ENCODE results near the gene ANKRD13A. TPM values are rescaled to one million over a fixed set of nuclear protein-coding genes. Genes with fewer than 3 reads are reported as not detected.

The ANKRD13A gene
- total RNA-seq, 1 donor from 2014 or later: 35.4 TPM

GRCh38 chr12:109961201-109961600 lies 38.0 kb upstream of the ANKRD13A start:
- Mint-ChIP-seq H3K4me3 (no peak overlapping the region), H3K4me1 (no peaks in the 10 kb centered on the region), H3K36me3 (peaks cover 30% of the 10 kb centered on the region), H3K9me3 (no peaks in the 10 kb centered on the region), H3K27me3 (ENCODE audit: insufficient read depth, low read depth) (no peaks in the 10 kb centered on the region), H3K27ac (no peak overlapping the region)
- Histone ChIP-seq H3K79me2 (ENCODE audit: low read depth) (no peaks in the 10 kb centered on the region), H3K27ac (no peak overlapping the region), H3K4me1 (no peaks in the 10 kb centered on the region), H3K4me3 (no peak overlapping the region), H2AFZ (replicated peaks) (no peak overlapping the region), H4K20me1 (ENCODE audit: low read depth) (no peaks in the 10 kb centered on the region), H3K27me3 (no peaks in the 10 kb centered on the region), H3K36me3 (no peaks in the 10 kb centered on the region), H3K9me3 (ENCODE audit: low read depth) (no peaks in the 10 kb centered on the region), H3K4me2 (no peak overlapping the region), H3F3A (ENCODE audit: low read depth) (no peaks in the 10 kb centered on the region), H3K9ac (no peak overlapping the region)
- TF ChIP-seq EZH2phosphoT487 (IDR thresholded peaks at IDR 0.05) (no peak), CTCF (IDR thresholded peaks at IDR 0.05) (no peak), EZH2 (IDR thresholded peaks at IDR 0.05) (no peak)
- no peak for DNase-seq (ENCODE audit: low spot score)

DNA sequence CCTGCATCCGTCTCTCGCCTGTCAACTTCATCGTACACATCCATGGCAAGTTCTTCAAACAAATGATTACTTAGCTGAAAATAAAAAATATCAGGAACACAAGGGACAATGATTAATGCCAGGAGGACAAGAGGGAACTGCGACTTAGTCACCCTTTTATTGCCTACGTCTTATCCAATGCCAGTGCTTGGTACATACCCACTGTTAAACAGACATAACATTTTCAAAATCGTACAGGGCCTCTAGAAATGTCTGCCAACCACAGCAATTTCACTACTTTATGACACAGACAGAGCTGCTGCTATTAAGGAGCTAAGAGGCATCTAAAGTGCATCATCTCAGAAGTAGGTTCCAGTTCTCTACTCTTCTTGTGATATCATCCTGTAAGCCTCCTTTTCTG lies 37.6 kb upstream of the ANKRD13A start:
- Histone ChIP-seq H3F3A (ENCODE audit: low read depth) (no peaks in the 10 kb centered on the region), H3K9me3 (ENCODE audit: low read depth) (no peaks in the 10 kb centered on the region), H4K20me1 (ENCODE audit: low read depth) (no peaks in the 10 kb centered on the region), H3K27ac (no peak overlapping the region), H3K4me2 (no peak overlapping the region), H3K36me3 (no peaks in the 10 kb centered on the region), H3K9ac (no peak overlapping the region), H3K4me3 (no peak overlapping the region), H3K27me3 (no peaks in the 10 kb centered on the region), H2AFZ (replicated peaks) (no peak overlapping the region), H3K79me2 (ENCODE audit: low read depth) (no peaks in the 10 kb centered on the region), H3K4me1 (no peaks in the 10 kb centered on the region)
- Mint-ChIP-seq H3K4me1 (no peaks in the 10 kb centered on the region), H3K9me3 (no peaks in the 10 kb centered on the region), H3K36me3 (peaks cover 30% of the 10 kb centered on the region), H3K27ac (no peak overlapping the region), H3K4me3 (no peak overlapping the region), H3K27me3 (ENCODE audit: insufficient read depth, low read depth) (no peaks in the 10 kb centered on the region)
- DNase-seq (ENCODE audit: low spot score): no peak
- TF ChIP-seq CTCF (IDR thresholded peaks at IDR 0.05) (no peak), EZH2phosphoT487 (IDR thresholded peaks at IDR 0.05) (no peak), EZH2 (IDR thresholded peaks at IDR 0.05) (no peak)

- Histone ChIP-seq H3K9me3 (ENCODE audit: low read depth) (no peaks in the 10 kb centered on the region), H3K27ac (no peak overlapping the region), H3K4me1 (no peaks in the 10 kb centered on the region), H3F3A (ENCODE audit: low read depth) (no peaks in the 10 kb centered on the region), H3K27me3 (no peaks in the 10 kb centered on the region), H3K79me2 (ENCODE audit: low read depth) (no peaks in the 10 kb centered on the region), H3K4me2 (no peak overlapping the region), H2AFZ (replicated peaks) (no peak overlapping the region), H3K4me3 (no peak overlapping the region), H4K20me1 (ENCODE audit: low read depth) (no peaks in the 10 kb centered on the region), H3K9ac (no peak overlapping the region), H3K36me3 (no peaks in the 10 kb centered on the region)
- TF ChIP-seq EZH2 (IDR thresholded peaks at IDR 0.05) (no peak), EZH2phosphoT487 (IDR thresholded peaks at IDR 0.05) (no peak), CTCF (IDR thresholded peaks at IDR 0.05) (no peak)
- no peaks in the 10 kb centered on the region for H3K4me1 Mint-ChIP-seq
- no peak for DNase-seq (ENCODE audit: low spot score)
- no peaks in the 10 kb centered on the region for H3K9me3 Mint-ChIP-seq
- peaks cover 29% of the 10 kb centered on the region for H3K36me3 Mint-ChIP-seq
- H3K4me3 Mint-ChIP-seq: no peak overlapping the region
- H3K27ac Mint-ChIP-seq: no peak overlapping the region
- H3K27me3 Mint-ChIP-seq (ENCODE audit: insufficient read depth, low read depth): no peaks in the 10 kb centered on the region
Observed at GRCh38 chr12:109962398-109962797, 36.8 kb upstream of the ANKRD13A start.
